Liver (tissue), 9 donors: ENCODE measurements around the gene OTX2. TPM values are rescaled to one million over a fixed set of nuclear protein-coding genes. Genes with fewer than 3 reads are reported as not detected.

Source experiments
- DNase-seq: peaks from one replicate; pipeline ENCODE4 v3.0.0-alpha.2; 2017; ENCODE audit warnings: low spot score
- H3K27ac ChIP-seq, 2 donors: one replicate each; pipeline ENCODE4 v1.7.0; 2013; ENCODE audit warnings: inconsistent platforms in 2 of 2, low read length in 2 of 2, control low read depth in 1 of 2, low read depth in 1 of 2, mild to moderate bottlenecking in 1 of 2
- H3K27me3 ChIP-seq, 4 donors: one replicate each; pipeline versions ENCODE4 v1.6.1 to v1.7.0; 2013; ENCODE audit warnings: low read length in 3 of 4, inconsistent platforms in 1 of 4, mild to moderate bottlenecking in 1 of 4, moderate library complexity in 1 of 4; ENCODE audit not compliant: control insufficient read depth in 4 of 4, insufficient read depth in 4 of 4
- H3K36me3 ChIP-seq, 4 donors: one replicate each; pipeline versions ENCODE4 v1.6.1 to v1.7.0; 2013; ENCODE audit warnings: low read length in 3 of 4, mild to moderate bottlenecking in 3 of 4, low read depth in 1 of 4, moderate library complexity in 1 of 4; ENCODE audit not compliant: control insufficient read depth in 4 of 4, insufficient read depth in 3 of 4
- H3K4me1 ChIP-seq, 4 donors: one replicate each; pipeline versions ENCODE4 v1.6.1 to v1.7.0; 2013; ENCODE audit warnings: low read length in 3 of 4, mild to moderate bottlenecking in 3 of 4, moderate library complexity in 1 of 4; ENCODE audit not compliant: control insufficient read depth in 4 of 4, insufficient read depth in 4 of 4
- H3K4me3 ChIP-seq, 3 donors: one replicate each; pipeline versions ENCODE4 v1.6.1 to v1.7.0; 2013; ENCODE audit warnings: low read length in 3 of 3, control low read depth in 1 of 3, low read depth in 1 of 3, mild to moderate bottlenecking in 1 of 3
- H3K9ac ChIP-seq, 2 donors: one replicate each; pipeline ENCODE4 v1.7.0; 2013; ENCODE audit warnings: low read length in 2 of 2, mild to moderate bottlenecking in 2 of 2, moderate library complexity in 2 of 2, control low read depth in 1 of 2, low read depth in 1 of 2
- H3K9me3 ChIP-seq, 4 donors: one replicate each; pipeline versions ENCODE4 v1.6.1 to v1.7.0; 2013; ENCODE audit warnings: low read length in 3 of 4; ENCODE audit not compliant: control insufficient read depth in 4 of 4
- CTCF ChIP-seq: fragments of 150-350 bp; IDR thresholded peaks from 2 replicates; pipeline ENCODE4 v1.5.1; 2017; ENCODE audit warnings: improper control_type of control experiment, low read depth, low read length; ENCODE audit not compliant: missing input control
- EGR1 ChIP-seq, 2 donors: IDR thresholded peaks; 2 replicates each; pipeline ENCODE4 v1.6.1; 2016 to 2018; ENCODE audit warnings: antibody characterized with exemption in 2 of 2, low read depth in 2 of 2
- FOXA1 ChIP-seq: IDR thresholded peaks from 2 replicates; pipeline ENCODE4 v1.6.1; 2016; ENCODE audit warnings: antibody characterized with exemption
- FOXA2 ChIP-seq: IDR thresholded peaks from 2 replicates; pipeline ENCODE4 v1.6.1; 2016; ENCODE audit warnings: antibody characterized with exemption
- HNF4A ChIP-seq, 2 donors: conservative IDR thresholded peaks; 2 replicates each; pipeline ENCODE4 v1.6.1; 2016; ENCODE audit warnings: antibody characterized with exemption in 2 of 2, mild to moderate bottlenecking in 2 of 2
- NR2F2 ChIP-seq: IDR thresholded peaks from 2 replicates; pipeline ENCODE4 v1.6.1; 2016; ENCODE audit warnings: antibody characterized with exemption
- RAD21 ChIP-seq, 2 donors: IDR thresholded peaks; 2 replicates each; pipeline ENCODE4 v1.6.1; 2016; ENCODE audit warnings: antibody characterized with exemption in 2 of 2, mild to moderate bottlenecking in 2 of 2
- SP1 ChIP-seq: IDR thresholded peaks from 2 replicates; pipeline ENCODE4 v1.6.1; 2018; ENCODE audit warnings: antibody characterized with exemption, mild to moderate bottlenecking
- TAF1 ChIP-seq: conservative IDR thresholded peaks from 2 replicates; pipeline ENCODE4 v1.6.1; 2016; ENCODE audit warnings: antibody characterized with exemption, mild to moderate bottlenecking
- WGBS: extraction: QIAGEN DNeasy Blood & Tissue Kit; methylation state at CpG from one replicate; pipeline ENCODE4 v1.1.7; 2013; 5-methylcytosine and 5-hydroxymethylcytosine counted together
- polyA plus RNA-seq, 2 donors: library from polyadenylated mRNA; stranded (reverse) in 1 of 2; unstranded in 1 of 2; fragments of 200-250 nt in 1 of 2; fragments of >200 nt in 1 of 2; fragmentation: Nextera tagmentation in 1 of 2; extraction: Ambion mirVana in 1 of 2; gene quantifications; one replicate each; pipeline versions ENCODE4 v1.2.1 to v1.2.3, GENCODE V29; 2013 to 2015
- total RNA-seq, 2 donors: library from RNA; depleted of rRNA; stranded (reverse); fragments of >200 nt; gene quantifications; one replicate each; pipeline ENCODE4 v1.2.3, GENCODE V29; 2014
- TF ChIP-seq, protein P1 (sequence below): IDR thresholded peaks from 2 replicates; pipeline ENCODE4 v1.6.1; 2016; ENCODE audit warnings: antibody characterized with exemption
- TF ChIP-seq, protein P2 (sequence below): IDR thresholded peaks from 2 replicates; pipeline ENCODE4 v1.6.1; 2016; ENCODE audit warnings: antibody characterized with exemption, mild to moderate bottlenecking
- TF ChIP-seq, protein P3 (sequence below): IDR thresholded peaks from 2 replicates; pipeline ENCODE4 v1.6.1; 2016; ENCODE audit warnings: antibody characterized with exemption
- donor health status: healthy.
- donor health status: healthy.
- donor health status: healthy.
- donor health status: healthy.
- donor health status: healthy.

The OTX2 gene
- total and polyA plus RNA-seq, 4 donors = not detected

DNA sequence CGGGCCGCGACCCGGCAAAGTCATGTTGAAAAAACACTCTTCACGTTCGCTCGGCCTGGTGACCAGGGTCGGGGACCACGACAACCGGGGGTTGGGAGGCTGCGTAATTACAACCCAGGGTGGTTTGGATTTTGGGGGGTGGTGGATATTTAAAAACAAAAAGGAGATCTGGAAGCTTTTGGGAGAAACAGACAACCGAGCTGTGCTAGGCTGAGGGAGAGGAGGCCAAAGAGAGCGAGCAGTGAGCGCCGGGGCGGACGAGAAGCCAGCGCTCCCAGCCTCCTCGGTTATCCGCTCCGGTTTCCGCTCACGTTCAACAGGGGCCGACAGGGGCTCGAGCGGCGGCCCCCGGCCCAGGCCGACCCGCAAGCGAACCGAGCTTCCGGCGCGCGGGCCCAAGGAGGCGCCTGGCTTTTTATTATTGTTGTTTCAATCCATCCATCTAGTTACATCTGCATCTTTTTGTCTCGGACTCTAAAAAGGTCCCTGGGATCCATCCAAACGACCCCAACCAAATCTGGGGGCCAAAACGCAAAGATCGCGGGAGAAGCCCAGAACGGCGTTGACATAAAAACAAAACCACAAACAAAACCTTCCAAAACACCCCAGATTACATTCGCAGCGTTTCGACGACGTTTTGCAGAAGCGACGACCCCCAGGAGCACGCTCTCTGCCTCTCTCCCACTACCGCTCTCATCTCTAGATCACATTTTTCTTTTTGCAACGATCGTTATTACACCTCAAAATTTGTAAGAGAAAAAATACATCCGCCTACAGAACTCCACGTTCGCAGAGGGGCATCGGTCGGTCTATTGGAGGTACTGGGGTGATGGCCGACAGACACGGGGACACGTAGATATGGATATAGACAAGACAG lies 771 bp downstream of the OTX2 start (continued):
- TF ChIP-seq, protein P1, sequence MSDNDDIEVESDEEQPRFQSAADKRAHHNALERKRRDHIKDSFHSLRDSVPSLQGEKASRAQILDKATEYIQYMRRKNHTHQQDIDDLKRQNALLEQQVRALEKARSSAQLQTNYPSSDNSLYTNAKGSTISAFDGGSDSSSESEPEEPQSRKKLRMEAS = no peak
- TF ChIP-seq CTCF (no peak), TAF1 (no peak)

- H3K27ac ChIP-seq = no peak overlapping the region
- peaks cover 0 to 6% (median 1%) of the 10 kb centered on the region in 4 donors for H3K9me3 ChIP-seq
- peaks cover 13 to 51% (median 27%) of the 10 kb centered on the region in 4 donors for H3K27me3 ChIP-seq
- TF ChIP-seq EGR1 (IDR thresholded peaks at IDR 0.05; ENCODE audit: low read depth in 2 of 2) (no peak), SP1 (no peak), TAF1 (no peak), FOXA1 (no peak), RAD21 (IDR thresholded peaks at IDR 0.05) (no peak), NR2F2 (no peak), FOXA2 (no peak), HNF4A (conservative IDR thresholded peaks at IDR 0.05) (no peak)
- TF ChIP-seq, protein P2, sequence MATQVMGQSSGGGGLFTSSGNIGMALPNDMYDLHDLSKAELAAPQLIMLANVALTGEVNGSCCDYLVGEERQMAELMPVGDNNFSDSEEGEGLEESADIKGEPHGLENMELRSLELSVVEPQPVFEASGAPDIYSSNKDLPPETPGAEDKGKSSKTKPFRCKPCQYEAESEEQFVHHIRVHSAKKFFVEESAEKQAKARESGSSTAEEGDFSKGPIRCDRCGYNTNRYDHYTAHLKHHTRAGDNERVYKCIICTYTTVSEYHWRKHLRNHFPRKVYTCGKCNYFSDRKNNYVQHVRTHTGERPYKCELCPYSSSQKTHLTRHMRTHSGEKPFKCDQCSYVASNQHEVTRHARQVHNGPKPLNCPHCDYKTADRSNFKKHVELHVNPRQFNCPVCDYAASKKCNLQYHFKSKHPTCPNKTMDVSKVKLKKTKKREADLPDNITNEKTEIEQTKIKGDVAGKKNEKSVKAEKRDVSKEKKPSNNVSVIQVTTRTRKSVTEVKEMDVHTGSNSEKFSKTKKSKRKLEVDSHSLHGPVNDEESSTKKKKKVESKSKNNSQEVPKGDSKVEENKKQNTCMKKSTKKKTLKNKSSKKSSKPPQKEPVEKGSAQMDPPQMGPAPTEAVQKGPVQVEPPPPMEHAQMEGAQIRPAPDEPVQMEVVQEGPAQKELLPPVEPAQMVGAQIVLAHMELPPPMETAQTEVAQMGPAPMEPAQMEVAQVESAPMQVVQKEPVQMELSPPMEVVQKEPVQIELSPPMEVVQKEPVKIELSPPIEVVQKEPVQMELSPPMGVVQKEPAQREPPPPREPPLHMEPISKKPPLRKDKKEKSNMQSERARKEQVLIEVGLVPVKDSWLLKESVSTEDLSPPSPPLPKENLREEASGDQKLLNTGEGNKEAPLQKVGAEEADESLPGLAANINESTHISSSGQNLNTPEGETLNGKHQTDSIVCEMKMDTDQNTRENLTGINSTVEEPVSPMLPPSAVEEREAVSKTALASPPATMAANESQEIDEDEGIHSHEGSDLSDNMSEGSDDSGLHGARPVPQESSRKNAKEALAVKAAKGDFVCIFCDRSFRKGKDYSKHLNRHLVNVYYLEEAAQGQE = no peak
- TF ChIP-seq, protein P3, sequence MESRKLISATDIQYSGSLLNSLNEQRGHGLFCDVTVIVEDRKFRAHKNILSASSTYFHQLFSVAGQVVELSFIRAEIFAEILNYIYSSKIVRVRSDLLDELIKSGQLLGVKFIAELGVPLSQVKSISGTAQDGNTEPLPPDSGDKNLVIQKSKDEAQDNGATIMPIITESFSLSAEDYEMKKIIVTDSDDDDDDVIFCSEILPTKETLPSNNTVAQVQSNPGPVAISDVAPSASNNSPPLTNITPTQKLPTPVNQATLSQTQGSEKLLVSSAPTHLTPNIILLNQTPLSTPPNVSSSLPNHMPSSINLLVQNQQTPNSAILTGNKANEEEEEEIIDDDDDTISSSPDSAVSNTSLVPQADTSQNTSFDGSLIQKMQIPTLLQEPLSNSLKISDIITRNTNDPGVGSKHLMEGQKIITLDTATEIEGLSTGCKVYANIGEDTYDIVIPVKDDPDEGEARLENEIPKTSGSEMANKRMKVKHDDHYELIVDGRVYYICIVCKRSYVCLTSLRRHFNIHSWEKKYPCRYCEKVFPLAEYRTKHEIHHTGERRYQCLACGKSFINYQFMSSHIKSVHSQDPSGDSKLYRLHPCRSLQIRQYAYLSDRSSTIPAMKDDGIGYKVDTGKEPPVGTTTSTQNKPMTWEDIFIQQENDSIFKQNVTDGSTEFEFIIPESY = no peak
- 7% methylated on average over 71 of the region's 71 CpGs for WGBS
- H3K4me1 ChIP-seq = peaks cover 0 to 14% (median 7%) of the 10 kb centered on the region in 4 donors
- peak overlapping the region in 1 of 3 donors; percentile 1 for H3K4me3 ChIP-seq
- H3K9ac ChIP-seq = no peak overlapping the region
- no peak for DNase-seq
- H3K36me3 ChIP-seq = no peaks in the 10 kb centered on the region
Observed at GRCh38 chr14:56808383-56809269, 1.7 kb downstream of the OTX2 start.
